GM11168 (cell line): ENCODE measurements around the gene RAI1.
"Not testable (repeated sequence)": the region's sequence is repeated elsewhere in the genome, so short reads cannot be mapped to it uniquely, and the experiment has no call there.

Experiments used
- in situ Hi-C: fragments of 300-500 bp; cut with MboI; formaldehyde crosslinking; loops from one replicate; pipeline ENCODE4 v1.12.0; 2022; ENCODE audit warnings: low sequenced_read_pairs; ENCODE audit not compliant: unreplicated experiment

Gene RAI1, protein sequence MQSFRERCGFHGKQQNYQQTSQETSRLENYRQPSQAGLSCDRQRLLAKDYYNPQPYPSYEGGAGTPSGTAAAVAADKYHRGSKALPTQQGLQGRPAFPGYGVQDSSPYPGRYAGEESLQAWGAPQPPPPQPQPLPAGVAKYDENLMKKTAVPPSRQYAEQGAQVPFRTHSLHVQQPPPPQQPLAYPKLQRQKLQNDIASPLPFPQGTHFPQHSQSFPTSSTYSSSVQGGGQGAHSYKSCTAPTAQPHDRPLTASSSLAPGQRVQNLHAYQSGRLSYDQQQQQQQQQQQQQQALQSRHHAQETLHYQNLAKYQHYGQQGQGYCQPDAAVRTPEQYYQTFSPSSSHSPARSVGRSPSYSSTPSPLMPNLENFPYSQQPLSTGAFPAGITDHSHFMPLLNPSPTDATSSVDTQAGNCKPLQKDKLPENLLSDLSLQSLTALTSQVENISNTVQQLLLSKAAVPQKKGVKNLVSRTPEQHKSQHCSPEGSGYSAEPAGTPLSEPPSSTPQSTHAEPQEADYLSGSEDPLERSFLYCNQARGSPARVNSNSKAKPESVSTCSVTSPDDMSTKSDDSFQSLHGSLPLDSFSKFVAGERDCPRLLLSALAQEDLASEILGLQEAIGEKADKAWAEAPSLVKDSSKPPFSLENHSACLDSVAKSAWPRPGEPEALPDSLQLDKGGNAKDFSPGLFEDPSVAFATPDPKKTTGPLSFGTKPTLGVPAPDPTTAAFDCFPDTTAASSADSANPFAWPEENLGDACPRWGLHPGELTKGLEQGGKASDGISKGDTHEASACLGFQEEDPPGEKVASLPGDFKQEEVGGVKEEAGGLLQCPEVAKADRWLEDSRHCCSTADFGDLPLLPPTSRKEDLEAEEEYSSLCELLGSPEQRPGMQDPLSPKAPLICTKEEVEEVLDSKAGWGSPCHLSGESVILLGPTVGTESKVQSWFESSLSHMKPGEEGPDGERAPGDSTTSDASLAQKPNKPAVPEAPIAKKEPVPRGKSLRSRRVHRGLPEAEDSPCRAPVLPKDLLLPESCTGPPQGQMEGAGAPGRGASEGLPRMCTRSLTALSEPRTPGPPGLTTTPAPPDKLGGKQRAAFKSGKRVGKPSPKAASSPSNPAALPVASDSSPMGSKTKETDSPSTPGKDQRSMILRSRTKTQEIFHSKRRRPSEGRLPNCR (N-terminal part only)

DNA sequence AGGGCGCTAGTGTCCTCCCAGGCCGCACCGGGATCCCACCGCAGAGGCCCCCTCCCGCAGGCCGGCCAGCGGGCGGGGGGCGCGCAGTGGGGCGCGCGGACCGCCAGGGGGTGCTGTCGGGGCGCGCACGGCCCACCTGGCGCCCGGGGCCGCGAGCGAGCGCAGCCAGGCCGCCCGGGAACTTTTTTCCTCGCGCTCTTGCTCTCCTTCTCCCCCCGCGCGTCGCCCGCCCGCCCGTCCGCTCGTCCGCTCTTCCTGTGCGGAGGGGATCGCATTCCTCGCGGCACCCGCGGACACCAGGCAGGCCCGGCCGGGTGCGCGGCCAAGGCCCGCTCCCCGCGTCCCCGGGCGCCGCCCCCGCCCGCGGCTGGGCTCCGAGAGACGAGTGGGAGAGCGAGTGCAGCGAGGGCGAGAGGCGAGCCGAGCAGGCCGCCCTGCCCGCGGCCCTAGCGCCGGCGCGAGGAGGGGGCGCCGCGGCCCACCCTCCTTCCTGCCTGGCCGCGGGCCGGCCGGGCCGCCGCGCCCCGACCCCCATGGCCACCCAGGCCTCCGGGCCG is at the start of gene RAI1:
RAI1 (plus strand) TSS at position 272 of the 557 bp plus-strand sequence. CDS start 111,491 bp downstream, outside the sequence.
- in situ Hi-C loops, result loop anchor here (5.0 to 25.0 kb wide), 2 partner anchors 176 to 356 kb away; partner anchors contain the start of genes ATPAF2 and GID4

DNA sequence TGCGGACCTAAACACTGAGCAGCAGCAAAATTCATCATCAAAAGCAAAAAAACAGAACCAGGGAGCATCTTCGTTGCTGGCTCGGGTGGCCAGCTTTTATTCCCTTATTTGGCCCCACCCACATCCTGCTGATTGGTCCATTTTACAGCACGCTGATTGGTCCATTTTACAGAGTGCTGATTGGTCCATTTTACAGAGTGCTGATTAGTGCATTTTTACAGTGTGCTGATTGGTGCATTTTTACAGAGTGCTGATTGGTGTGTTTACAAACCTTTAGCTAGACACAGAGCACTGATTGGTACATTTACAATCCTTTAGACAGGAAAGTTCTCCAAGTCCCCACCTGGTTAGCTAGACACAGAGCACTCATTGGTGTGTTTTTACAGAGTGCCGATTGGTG is 48.6 kb upstream of the RAI1 start:
- in situ Hi-C loops, result not testable (repeated sequence)

DNA sequence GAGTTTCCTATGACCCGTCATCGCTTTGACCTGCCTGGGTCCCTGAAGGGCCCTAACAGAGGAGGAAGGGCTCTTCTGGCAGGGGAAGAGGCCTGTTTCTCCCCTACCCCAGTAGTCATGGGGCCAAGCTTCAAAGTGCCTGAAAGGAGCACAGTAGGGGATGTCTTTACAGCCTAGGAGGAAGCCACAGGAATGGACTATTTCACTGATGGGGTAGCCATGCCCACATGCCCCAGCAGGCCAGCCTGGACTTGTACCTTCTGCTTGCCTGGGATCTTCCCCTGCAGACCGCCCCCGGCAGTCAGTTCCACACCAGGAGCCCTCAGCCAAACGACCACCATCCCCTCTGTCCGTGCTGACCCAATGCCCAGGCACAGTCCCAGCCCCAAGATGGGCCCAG is 47.9 kb upstream of the RAI1 start:
- in situ Hi-C loops, result no loop called here

DNA sequence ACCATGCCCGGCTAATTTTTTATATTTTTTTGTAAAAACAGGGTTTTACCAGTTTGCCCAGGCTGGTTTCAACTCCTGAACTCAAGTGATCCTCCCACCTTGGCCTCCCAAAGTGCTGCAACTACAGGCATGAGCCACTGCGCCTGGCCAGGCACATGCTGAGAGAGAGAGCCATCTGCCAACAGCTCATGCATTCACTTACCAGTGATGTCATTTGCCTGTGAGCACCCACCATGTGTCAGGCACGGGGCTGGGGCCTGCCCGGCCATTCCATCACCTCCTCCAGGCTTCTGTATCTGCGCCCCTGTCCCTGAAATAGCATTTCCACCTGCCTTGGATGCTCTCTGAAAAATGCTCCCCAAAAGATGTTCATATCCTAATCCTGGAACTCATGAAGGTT is 46.1 kb upstream of the RAI1 start:
- in situ Hi-C loops, result no loop called here

DNA sequence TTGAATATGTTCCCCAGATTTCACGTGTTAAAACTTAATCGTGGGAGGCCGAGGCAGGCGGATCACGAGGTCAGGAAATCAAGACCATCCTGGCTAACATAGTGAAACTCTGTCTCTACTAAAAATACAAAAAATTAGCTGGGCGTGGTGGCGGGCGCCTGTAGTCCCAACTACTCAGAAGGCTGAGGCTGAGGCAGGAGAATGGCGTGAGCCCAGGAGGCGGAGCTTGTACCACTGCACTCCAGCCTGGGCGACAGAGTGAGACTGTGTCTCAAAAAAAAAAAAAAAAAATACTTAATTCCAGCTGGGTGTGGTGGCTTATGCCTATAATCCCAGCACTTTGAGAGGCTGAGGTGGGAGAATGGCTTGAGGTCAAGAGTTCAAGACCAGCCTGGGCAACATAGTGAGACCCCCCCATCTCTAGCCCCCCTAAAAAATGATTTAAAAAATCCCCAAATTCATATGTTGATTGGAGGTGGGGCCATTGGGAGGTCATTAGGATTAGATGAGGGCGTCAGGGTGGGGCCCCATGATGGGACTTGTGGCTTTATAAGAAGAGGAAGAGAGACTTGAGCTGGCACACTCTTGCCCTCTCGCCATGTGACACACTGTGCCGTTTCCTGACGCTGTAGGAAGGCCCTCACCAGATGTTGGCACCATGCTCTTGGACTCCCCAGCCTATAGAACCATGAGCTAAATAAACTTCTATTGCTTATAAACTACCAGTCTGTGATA is 45.6 kb upstream of the RAI1 start:
- in situ Hi-C loops, result not testable (repeated sequence)

DNA sequence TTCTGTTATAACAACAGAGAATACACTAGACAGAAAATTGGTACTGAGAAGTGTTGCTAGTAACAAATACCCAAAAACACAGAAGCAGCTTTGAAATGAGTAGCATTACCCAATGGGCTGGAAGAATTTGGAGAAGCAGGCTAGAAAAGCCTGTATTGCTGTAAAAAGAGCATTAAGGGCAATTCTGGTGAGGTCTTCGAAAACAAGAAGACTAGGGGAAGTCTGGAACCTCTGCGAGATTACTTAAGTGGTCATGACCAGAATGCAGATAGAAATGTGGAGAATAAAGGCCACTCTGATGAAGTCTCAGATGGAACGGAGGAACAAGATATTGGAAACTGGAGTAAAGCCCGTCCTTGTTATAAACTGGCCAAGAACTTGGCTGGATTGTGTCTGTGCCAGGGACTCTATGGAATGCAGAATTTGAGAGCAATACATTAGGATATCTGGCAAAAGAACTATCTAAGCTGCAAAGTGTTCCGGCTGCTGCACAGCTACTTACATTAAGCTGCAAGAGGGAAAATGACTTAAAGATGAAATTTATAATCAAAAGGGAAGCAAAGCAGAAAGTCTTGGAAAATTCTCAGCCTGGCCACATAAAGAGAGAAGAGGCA is 44.9 kb upstream of the RAI1 start:
- in situ Hi-C loops, result no loop called here

DNA sequence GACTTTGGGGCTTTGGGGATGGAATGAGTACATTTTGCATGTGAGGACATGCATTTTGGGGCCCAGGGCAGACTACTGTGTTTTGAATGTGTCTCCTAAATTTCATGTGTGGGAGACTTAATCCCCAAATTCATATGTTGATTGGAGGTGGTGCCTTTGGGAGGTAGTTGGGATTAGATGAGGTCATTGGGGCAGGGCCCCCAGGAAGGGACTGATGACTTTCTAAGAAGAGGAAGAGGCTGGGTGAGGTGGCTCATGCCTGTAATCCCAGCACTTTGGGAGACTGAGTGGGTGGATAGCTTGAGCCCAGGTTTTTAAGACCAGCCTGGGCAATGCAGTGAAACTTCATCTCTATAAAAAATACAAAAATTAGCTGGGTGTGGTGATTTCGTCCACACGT is 42.8 kb upstream of the RAI1 start:
- in situ Hi-C loops, result no loop called here

DNA sequence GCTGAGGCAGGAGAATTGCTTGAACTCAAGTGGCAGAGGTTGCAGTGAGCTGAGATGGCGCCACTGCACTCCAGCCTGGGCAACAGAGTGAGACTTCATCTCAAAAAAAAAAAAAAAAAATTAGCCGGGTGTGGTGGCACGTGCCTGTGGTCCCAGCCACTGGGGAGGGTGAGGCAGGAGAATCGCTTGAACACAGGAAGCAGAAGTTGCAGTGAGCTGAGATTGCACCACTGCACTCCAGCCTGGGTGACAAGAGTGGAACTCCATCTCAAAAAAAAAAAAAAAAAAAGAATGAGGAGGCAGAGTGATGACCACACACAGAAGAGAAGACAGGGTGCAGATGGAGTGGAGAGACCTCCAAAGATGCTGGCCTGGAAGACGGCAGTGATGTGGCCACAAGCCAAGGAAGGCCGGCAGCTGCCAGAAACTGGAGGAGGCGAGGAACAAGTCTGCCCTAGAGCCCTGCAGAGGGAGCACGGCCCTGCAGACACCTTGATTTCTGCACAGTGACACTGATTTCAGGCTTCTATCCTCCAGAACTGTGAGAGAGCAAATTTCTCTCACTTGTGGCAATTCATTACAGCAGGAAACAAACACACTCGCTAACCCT is 41.5 kb upstream of the RAI1 start:
- in situ Hi-C loops, result loop anchor here (5.0 kb wide), 1 partner anchor 282 kb away; no protein-coding TSS in a partner anchor

DNA sequence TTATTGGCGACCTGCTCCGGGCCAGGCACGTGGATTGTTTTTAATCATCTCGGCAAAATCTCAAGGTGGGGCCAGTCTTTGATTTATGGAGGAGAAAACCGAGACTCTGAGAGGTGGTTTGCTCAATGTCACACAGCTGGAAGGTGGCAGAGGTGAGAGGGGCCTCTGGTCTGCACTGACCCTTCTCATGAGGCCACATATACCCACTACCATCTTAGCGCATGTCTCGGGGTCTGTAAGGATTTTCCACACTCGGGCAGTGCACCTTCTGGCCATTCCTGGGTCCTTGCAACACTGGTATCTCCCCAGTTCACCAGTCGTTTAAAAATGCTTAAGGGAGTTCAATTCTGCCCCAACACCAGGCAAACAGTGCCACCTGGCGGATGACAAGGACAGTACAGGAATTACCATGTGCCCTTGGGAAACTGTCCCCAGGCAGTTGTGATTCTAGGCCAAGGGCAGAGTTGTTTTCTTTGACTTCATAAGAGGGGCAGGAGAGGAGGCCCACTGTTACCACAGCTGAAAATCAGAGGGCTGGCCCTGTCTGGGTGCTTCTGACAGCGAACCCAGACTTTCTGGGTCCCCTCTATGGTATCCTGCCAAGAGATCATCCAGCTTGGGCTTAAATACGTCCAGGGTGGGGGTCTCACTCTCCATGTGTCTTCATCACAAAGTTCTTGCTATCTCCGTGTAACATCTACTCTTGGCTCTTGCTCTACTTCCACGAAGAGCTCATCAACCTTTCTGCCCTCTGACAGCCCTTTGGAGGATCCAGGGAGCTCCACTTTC is 39.4 kb upstream of the RAI1 start:
- in situ Hi-C loops, result loop anchor here (5.0 kb wide), 1 partner anchor 285 kb away; no protein-coding TSS in a partner anchor

DNA sequence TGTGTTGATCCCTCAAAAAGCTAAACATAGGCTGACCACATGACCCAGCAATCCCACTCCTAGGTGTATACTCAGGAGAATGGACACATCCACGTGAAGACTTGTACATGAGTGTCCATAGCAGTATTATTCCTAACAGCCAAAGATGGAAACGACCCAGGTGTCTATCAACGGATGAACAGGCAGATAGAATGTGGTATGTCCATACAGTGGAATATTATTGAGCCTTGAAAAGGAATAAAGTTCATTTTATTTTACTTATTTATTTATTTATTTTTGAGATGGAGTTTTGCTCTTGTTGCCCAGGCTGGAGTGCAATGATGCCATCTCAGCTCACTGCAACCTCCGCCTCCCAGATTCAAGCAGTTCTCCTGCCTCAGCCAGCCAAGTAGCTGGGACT is 36.1 kb upstream of the RAI1 start:
- in situ Hi-C loops, result loop anchor here (5.0 kb wide), 1 partner anchor 148 kb away; the partner anchor contains the start of gene RASD1

DNA sequence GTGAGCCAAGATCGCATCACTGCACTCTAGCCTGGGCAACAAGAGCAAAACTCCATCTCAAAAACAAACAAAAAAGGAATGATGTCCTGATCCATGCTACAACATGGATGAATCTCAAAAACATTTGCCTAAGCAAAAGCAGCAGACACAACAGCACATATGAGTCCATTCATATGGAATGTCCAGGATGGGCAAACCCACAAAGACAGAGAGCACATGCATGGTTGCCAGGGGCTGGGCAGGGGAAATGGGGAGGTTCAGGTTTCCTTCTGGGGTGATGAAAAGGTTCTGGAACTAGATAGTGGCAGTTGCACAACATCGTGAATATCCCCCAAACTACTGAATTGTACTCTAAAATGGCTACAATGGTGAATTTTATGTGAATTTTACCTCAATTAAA is 35.3 kb upstream of the RAI1 start:
- in situ Hi-C loops, result loop anchor here (5.0 kb wide), 1 partner anchor 149 kb away; the partner anchor contains the start of gene RASD1

DNA sequence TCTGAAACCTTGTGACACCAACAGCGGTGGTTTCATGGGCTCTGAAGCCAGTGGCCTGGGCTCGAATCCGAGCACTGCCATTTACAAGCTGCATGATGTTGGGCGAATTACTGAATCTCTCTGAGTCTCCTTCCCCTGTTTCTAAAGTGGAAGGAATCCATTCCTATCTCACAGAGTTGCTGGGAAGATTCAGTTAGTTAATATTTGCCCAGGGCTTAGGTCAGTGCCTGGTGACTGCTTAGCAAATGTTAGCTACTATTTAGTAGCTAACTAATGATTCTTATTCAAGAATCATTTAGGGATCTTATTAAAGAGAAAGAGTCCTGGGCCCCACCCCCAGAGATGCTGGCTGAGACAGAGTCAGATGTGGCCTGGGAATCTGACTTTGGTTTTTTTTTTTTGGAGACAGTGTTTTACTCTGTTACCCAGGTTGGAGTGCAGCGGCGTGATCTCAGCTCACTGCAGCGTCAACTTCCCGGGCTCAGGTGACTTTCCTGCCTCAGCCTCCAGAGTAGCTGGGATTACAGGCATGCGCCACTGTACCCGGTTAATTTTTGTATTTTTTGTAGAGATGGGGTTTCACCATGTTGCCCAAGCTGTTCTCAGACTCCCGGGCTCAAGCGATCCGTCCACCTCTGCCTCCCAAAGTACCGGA is 33.6 kb upstream of the RAI1 start:
- in situ Hi-C loops, result loop anchor here (5.0 kb wide), 1 partner anchor 150 kb away; the partner anchor contains the start of gene RASD1

DNA sequence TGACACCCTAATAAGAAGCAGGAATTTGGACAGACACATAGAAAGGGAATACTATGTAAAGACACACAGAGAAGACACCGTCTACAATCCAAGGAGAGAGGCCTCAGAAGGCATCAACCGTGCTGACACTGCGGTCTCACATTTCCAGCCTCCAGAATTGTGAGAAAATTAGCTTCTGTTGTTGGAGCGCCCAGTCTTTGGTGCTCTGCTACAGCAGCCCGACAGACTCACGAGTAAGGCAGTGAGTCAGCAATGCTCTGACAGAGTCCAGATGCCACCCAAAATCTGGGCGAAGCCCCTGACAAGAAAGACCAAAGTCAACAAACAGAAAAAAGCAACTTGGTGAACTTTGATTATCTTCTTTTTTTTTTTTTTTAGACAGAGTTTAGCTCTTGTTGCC is 32.5 kb upstream of the RAI1 start:
- in situ Hi-C loops, result loop anchor here (5.0 kb wide), 1 partner anchor 151 kb away; the partner anchor contains the start of gene RASD1

DNA sequence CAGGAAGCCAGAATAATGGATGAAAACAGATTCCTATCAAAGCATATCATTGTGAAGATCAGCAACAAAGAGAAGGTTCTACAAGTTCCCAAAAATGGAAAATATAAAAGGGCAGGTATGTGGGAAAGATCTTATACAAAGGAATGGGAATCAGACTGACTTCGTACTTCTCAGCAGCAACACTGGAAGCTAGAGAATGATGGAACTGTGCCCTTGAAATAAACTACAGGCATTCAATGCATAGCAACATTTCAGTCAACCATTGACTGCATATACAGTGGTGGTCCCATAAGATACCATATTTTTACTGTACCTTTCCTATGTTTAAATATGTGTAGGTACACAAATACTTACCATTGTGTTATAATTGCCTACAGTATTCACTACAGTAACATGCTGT is 30.3 kb upstream of the RAI1 start:
- in situ Hi-C loops, result no loop called here

DNA sequence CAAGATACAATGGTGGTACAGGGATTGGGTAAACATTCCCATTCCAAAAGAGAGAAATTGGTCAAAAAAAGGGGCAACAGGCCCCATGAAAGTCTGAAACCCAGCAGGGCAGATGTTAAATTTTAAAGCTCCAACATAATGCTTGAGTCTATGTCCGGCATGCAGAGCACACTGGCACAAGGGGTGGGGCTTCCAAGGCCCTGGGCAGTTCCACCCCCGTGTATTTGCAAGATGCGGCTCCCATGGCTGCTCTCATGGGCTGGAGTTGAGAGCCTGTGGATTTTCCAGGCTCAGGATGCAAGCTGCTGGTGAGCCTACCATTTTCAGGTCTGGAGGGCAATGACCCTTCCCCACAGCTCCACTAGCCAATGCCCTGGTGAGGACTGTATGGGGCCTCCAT is 27.9 kb upstream of the RAI1 start:
- in situ Hi-C loops, result no loop called here

DNA sequence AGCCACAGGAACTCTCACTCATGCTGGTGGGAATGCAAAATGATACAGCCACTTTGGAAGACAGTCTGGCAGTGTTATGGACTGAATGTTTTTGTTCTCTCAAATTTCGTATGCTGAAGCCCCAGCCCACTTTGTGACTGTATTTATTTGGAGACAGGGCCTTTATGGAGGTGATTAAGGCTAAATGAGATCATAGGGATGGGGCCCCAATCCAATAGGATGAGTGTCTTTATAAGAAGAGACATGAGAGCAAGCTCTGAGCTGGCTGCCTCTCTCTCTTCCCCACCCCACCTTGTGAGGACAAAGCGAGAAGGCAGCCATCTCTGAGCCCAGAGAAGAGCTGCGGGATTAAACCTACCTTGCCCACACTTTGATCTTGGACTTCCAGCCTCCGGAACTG is 21.9 kb upstream of the RAI1 start:
- in situ Hi-C loops, result no loop called here

DNA sequence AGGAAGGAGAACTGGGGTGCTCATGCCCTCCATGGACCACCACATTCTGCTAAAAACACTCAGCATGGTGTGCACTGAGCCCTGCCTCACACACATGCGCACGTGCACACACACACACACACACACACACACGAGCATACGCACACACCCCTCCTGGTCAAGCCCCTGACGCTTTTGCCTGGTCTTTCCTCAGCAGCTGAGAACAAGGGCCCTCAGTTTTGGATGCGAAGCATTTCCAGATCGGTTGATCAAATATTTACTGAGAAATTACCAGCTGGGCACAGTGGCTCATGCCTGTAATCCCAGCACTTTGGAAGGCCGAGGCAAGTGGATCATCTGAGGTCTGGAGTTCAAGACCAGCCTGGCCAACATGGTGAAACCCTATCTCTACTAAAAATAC is 20.1 kb upstream of the RAI1 start:
- in situ Hi-C loops, result no loop called here
